Amygdala (tissue), 56 donors: ENCODE measurements around the gene P3H2.
"Not testable (repeated sequence)": the region's sequence is repeated elsewhere in the genome, so short reads cannot be mapped to it uniquely, and the experiment has no call there.

Source experiments
- DNase-seq, 56 donors: peaks; one replicate each; lab custom pipeline; 2025; lab: John Stamatoyannopoulos, UW

The P3H2 gene

GRCh38 chr3:190089711-190090110, 31.0 kb downstream of the P3H2 start:
- DNase-seq: no peak

GRCh38 chr3:190088890-190089289, 31.8 kb downstream of the P3H2 start:
- no peak for DNase-seq

DNA sequence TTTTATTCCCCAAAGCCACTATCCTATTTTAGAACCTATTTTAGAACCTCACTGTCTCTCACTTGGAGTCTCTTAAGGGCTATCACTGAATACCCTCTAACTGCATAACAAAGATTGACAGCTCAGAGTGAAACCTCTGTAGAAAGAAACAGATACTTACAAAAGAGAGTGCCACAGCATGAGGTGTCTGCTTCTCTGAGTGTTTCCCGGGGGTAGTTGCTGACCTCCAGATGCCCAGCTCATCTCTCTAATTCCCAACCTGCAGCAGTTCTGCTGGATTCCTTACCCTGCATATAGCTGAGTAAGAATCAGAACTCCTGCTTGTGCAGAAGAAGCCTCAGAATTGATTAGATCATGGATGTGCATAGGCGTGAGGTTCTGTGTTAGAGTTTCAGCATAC, 34.5 kb downstream of the P3H2 start:
- DNase-seq: no peak

DNA sequence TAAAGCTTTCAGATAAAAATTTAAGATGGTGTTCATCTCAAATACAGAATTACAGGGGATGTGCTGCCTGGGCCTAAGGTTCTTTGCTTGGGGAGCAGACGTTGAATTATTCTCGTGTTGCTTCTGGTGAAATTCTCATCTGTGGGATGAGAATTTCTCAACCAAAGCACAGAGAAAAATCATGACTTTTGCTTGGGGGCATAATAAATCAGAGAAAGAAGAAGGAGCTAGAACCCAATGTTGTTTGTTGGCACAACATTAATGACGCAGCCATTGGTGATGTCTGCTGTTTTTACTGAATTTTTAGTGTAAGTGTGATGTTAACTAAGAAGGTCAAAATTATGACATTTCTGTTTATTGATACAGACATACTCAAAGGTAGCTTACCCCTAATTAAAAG, 35.7 kb downstream of the P3H2 start:
- DNase-seq: no peak

DNA sequence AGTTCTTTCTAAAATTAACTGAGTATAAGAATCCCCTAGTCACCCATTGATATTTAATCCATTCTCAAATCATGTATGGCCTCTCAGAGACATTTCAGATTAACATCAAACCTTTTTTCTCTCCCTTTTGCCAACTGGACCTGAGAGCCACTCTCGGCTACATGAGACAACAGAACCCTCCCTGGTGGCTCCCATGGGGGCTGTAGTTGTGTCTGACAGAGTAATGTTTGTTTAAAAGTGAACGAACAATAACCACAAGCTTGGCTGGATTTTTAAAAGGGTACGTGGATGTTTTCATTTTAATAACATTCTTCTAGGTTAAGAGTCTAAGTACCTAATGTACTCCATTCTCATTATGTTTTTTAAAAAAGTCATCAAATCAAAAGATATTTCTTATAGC, 37.1 kb downstream of the P3H2 start:
- no peak for DNase-seq

DNA sequence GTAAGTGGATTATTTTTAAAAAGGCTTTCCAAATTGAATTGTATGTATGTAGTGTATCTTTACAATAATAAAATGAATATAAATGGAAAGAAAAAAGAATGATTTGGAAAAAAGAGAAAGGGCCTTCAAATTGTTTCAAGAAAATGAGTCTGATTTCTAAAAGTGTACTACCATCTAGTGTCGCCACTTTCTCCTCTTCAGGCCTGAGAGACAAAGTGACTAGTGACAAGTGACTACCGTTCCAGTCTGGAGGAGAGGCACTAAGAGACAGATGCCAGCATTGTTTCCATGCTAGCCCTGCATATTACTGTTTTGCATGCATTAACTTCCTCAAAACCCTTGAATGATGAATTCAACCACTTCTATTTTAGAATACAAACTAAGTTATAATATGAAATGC, 39.3 kb downstream of the P3H2 start:
- DNase-seq: peak in 6 of 56 donors; percentile 11 to 34 (median 22)

DNA sequence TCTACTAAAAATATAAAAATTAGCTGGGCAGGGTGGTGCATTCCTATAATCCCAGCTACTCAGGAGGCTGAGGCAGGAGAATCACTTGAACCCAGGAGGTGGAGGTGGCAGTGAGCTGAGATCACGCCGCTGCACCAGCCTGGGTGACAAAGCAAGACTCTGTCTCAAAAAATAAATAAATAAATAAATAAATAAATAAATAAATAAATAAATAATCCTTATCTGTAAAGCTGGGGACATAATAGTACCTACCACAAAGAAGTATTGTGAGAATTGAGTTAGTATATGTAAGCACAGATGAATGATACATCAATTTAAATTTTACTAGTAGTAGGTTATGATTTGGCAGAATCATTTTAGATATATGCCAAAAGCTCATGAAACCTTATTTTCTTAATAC, 41.5 kb downstream of the P3H2 start:
- DNase-seq: not testable (repeated sequence)

- DNase-seq: no peak
Measured at GRCh38 chr3:190077395-190078045, 43.2 kb downstream of the P3H2 start.

GRCh38 chr3:190076601-190077394, 43.9 kb downstream of the P3H2 start:
- DNase-seq: peak in 5 of 56 donors; percentile 0 to 27 (median 5)

- DNase-seq: no peak
Measured at GRCh38 chr3:190076136-190076535, 44.6 kb downstream of the P3H2 start.

- DNase-seq: no peak
Measured at GRCh38 chr3:190074817-190075216, 45.9 kb downstream of the P3H2 start.

DNA sequence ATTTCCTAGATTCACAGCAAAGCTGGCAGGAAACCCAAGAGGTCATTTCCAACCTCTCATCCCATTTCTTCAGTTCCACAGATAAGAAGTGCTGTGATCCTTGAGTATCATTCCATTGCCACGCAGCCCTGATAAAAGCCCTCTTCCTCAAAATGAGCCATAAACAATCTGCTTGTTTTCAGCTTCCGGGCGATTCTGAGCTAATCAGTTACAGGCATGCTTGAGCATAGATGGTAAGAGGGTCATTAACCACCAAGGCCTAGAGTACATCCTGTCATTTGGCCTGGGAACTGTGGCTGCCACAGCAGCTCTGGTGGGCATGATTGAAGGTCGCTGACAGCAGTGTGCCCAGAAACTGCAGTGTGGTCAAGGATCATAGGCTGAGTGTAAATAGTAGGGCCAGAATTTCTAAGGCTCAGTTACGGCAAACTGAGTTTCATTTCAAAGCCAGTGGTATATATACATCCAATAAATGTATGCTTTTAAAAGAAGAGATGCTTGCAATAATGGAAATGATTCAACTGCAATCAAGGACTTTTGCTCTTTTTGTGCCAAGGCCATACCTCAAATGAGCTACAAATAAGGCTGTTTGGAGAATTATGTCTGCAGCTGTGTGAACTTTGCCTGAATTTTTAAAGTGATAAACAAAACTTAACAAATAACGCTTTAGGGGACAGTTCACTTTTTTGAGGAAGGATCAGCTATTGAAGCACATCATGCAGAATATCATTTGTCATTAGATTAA, 47.3 kb downstream of the P3H2 start:
- no peak for DNase-seq

- DNase-seq: no peak
Measured at GRCh38 chr3:190072856-190073255, 47.8 kb downstream of the P3H2 start.

DNA sequence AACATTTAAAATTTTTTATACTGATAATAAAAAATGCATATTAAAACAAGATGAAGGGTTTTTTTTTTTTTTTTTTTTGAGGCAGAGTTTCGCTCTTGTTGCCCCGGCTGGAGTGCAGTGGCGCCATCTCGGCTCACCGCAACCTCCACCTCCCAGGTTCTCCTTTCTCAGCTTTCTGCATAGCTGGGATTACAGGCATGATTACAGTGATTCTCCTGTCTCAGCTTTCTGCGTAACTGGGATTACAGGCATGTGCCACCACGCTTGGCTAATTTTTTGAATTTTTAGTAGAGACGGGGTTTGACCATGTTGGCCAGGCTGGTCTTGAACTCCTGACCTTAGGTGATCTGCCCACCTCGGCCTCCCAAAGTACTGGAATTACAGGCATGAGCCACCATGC, 48.8 kb downstream of the P3H2 start:
- not testable (repeated sequence) for DNase-seq

- no peak for DNase-seq
Measured at GRCh38 chr3:190070622-190071347, 49.9 kb downstream of the P3H2 start.

DNA sequence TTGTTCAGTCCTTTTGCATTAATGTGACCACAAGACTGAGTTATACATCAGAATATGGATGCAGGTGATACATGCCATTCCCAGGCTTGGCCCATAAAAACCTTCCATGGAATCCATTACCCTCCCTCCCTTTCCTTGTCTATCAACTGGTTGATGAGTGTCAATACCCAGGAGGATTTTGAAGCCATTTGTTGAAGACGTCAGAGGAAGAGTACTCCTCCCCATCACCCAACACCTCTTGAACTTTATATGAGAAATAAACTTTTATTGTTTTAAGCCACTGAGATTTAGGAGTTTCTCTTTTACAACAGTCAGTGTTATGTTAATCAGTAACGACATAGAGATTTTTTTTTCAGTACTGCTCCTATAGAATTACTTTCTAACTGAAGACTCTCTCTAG, 55.5 kb downstream of the P3H2 start:
- DNase-seq: no peak

DNA sequence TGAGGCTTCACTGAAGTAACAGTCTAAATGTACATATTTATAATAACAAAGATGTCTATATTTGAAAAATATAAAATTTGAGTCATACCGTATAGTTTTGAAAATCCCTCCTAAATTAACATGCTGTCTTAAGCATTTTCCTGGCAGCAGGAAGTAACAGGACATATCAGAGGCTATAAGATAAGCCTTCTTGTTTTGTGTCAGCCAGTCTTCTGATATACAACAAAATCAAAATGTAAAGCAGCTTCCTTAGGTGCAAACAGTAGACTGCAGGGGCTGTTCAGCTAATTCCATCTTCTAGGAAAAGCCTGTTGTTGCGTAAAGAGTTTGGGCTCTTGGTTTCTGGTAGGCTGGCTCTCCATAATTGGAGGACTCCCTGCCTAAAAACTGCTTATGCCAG, 56.0 kb downstream of the P3H2 start:
- no peak for DNase-seq

DNA sequence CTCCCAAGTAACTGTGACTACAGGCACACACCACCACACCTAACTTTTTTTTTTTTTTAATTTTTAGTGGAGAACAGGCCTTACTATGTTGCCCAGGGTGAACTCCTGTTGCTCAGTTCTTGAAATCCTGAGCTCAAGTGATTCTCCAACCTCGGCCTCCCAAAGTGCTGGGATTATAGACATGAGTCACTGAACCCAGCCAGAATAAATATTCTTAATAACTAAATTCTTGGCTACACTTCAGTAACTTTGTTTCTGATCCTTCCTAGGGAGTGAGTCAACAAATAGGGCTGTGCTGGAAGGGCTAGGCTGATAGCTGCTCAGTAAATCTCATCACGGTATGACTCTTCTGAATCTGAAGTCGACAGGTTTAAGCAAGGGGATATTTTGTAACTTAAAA, 56.6 kb downstream of the P3H2 start:
- DNase-seq: no peak

GRCh38 chr3:190063490-190063889, 57.2 kb downstream of the P3H2 start:
- no peak for DNase-seq

- DNase-seq: no peak
Measured at GRCh38 chr3:190060192-190060775, 60.4 kb downstream of the P3H2 start.

- DNase-seq: no peak
Measured at GRCh38 chr3:190059242-190059590, 61.5 kb downstream of the P3H2 start.
